ENCODE results near the gene POSTN. TPM values are rescaled to one million over a fixed set of nuclear protein-coding genes. Genes with fewer than 3 reads are reported as not detected.
A peak's percentile ranks its signal among the peaks of the same experiment; 100 is the strongest.

The POSTN gene
- total RNA-seq, 1 donor = 1,081 TPM

- TF ChIP-seq CTCF (IDR thresholded peaks at IDR 0.05; ENCODE audit: extremely low read depth, low read depth, low read length) = no peak
- no peak overlapping the region for H3K4me3 ChIP-seq (ENCODE audit: insufficient read depth, low read length)
- H3K27me3 ChIP-seq (ENCODE audit: insufficient read depth, low read length) = no peaks in the 10 kb centered on the region
- no peak overlapping the region for H3K27ac ChIP-seq (ENCODE audit: low read depth, low read length)
- H3K4me2 ChIP-seq (ENCODE audit: insufficient read depth, low read length) = no peak overlapping the region
- no peak for DNase-seq (ENCODE audit: insufficient read length, low spot score, missing footprints)
- H2AFZ ChIP-seq (ENCODE audit: low read length) = no peak overlapping the region
- no peaks in the 10 kb centered on the region for H3K36me3 ChIP-seq (ENCODE audit: insufficient read depth, low read length)
- H3K9me3 ChIP-seq (ENCODE audit: low read depth, low read length) = no peaks in the 10 kb centered on the region
- no peaks in the 10 kb centered on the region for H3K79me2 ChIP-seq (ENCODE audit: insufficient read depth, low read length)
- no peaks in the 10 kb centered on the region for H4K20me1 ChIP-seq (ENCODE audit: insufficient read depth, low read length)
- H3K4me1 ChIP-seq (ENCODE audit: insufficient read depth, low read length) = no peaks in the 10 kb centered on the region
These were observed 52.5 kb downstream of the POSTN start for GRCh38 chr13:37546087-37546486.

GRCh38 chr13:37544995-37545394, 53.6 kb downstream of the POSTN start:
- no peaks in the 10 kb centered on the region for H3K27me3 ChIP-seq (ENCODE audit: insufficient read depth, low read length)
- H3K27ac ChIP-seq (ENCODE audit: low read depth, low read length) = no peak overlapping the region
- TF ChIP-seq CTCF (IDR thresholded peaks at IDR 0.05; ENCODE audit: extremely low read depth, low read depth, low read length) = no peak
- DNase-seq (ENCODE audit: insufficient read length, low spot score, missing footprints) = no peak
- no peak overlapping the region for H3K4me2 ChIP-seq (ENCODE audit: insufficient read depth, low read length)
- no peak overlapping the region for H3K4me3 ChIP-seq (ENCODE audit: insufficient read depth, low read length)
- no peak overlapping the region for H2AFZ ChIP-seq (ENCODE audit: low read length)
- no peaks in the 10 kb centered on the region for H3K9me3 ChIP-seq (ENCODE audit: low read depth, low read length)
- peaks cover 2% of the 10 kb centered on the region for H3K4me1 ChIP-seq (ENCODE audit: insufficient read depth, low read length)
- no peaks in the 10 kb centered on the region for H3K36me3 ChIP-seq (ENCODE audit: insufficient read depth, low read length)
- no peaks in the 10 kb centered on the region for H3K79me2 ChIP-seq (ENCODE audit: insufficient read depth, low read length)
- H4K20me1 ChIP-seq (ENCODE audit: insufficient read depth, low read length) = no peaks in the 10 kb centered on the region

GRCh38 chr13:37539976-37540605, 58.5 kb downstream of the POSTN start:
- Histone ChIP-seq H3K27me3 (ENCODE audit: insufficient read depth, low read length) (no peaks in the 10 kb centered on the region), H3K4me1 (ENCODE audit: insufficient read depth, low read length) (peaks cover 5% of the 10 kb centered on the region), H3K27ac (ENCODE audit: low read depth, low read length) (peak overlapping the region; percentile 40), H4K20me1 (ENCODE audit: insufficient read depth, low read length) (no peaks in the 10 kb centered on the region), H3K9me3 (ENCODE audit: low read depth, low read length) (no peaks in the 10 kb centered on the region), H3K4me2 (ENCODE audit: insufficient read depth, low read length) (no peak overlapping the region), H3K79me2 (ENCODE audit: insufficient read depth, low read length) (no peaks in the 10 kb centered on the region), H3K4me3 (ENCODE audit: insufficient read depth, low read length) (no peak overlapping the region), H2AFZ (ENCODE audit: low read length) (peak overlapping the region; percentile 58), H3K36me3 (ENCODE audit: insufficient read depth, low read length) (no peaks in the 10 kb centered on the region)
- DNase-seq (ENCODE audit: insufficient read length, low spot score, missing footprints) = no peak
- TF ChIP-seq CTCF (IDR thresholded peaks at IDR 0.05; ENCODE audit: extremely low read depth, low read depth, low read length) = no peak

- H2AFZ ChIP-seq (ENCODE audit: low read length) = no peak overlapping the region
These were observed 59.4 kb downstream of the POSTN start for GRCh38 chr13:37539170-37539569.

More at GRCh38 chr13:37539170-37539569, 59.4 kb downstream of the POSTN start:
- no peaks in the 10 kb centered on the region for H4K20me1 ChIP-seq (ENCODE audit: insufficient read depth, low read length)
- no peaks in the 10 kb centered on the region for H3K27me3 ChIP-seq (ENCODE audit: insufficient read depth, low read length)
- H3K9me3 ChIP-seq (ENCODE audit: low read depth, low read length) = no peaks in the 10 kb centered on the region
- H3K4me1 ChIP-seq (ENCODE audit: insufficient read depth, low read length) = peaks cover 13% of the 10 kb centered on the region
- no peaks in the 10 kb centered on the region for H3K79me2 ChIP-seq (ENCODE audit: insufficient read depth, low read length)
- TF ChIP-seq CTCF (IDR thresholded peaks at IDR 0.05; ENCODE audit: extremely low read depth, low read depth, low read length) = no peak
- no peak overlapping the region for H3K4me3 ChIP-seq (ENCODE audit: insufficient read depth, low read length)
- no peak overlapping the region for H3K4me2 ChIP-seq (ENCODE audit: insufficient read depth, low read length)
- no peak for DNase-seq (ENCODE audit: insufficient read length, low spot score, missing footprints)
- H3K36me3 ChIP-seq (ENCODE audit: insufficient read depth, low read length) = no peaks in the 10 kb centered on the region
- H3K27ac ChIP-seq (ENCODE audit: low read depth, low read length) = no peak overlapping the region
